SW480 (cell line): Measurements from ENCODE around the gene CGGBP1.
A peak's percentile ranks its signal among the peaks of the same experiment; 100 is the strongest.
"Not testable (repeated sequence)": the region's sequence is repeated elsewhere in the genome, so short reads cannot be mapped to it uniquely, and the experiment has no call there.

Source experiments
- DNase-seq: peaks from one replicate; pipeline ENCODE4 v3.0.0-alpha.2; 2016; ENCODE audit warnings: low spot score

Gene CGGBP1

GRCh38 chr3:88034491-88035275 is 24.1 kb downstream of the CGGBP1 start:
- DNase-seq = no peak

- DNase-seq = no peak
Observed at GRCh38 chr3:88033808-88034207, 25.0 kb downstream of the CGGBP1 start.

GRCh38 chr3:88033079-88033478 is 25.7 kb downstream of the CGGBP1 start:
- DNase-seq = no peak

- no peak for DNase-seq
Observed at GRCh38 chr3:88032245-88032644, 26.6 kb downstream of the CGGBP1 start.

- peak; percentile 71 for DNase-seq
Observed at GRCh38 chr3:88031642-88032077, 27.1 kb downstream of the CGGBP1 start.

- no peak for DNase-seq
Observed at GRCh38 chr3:88030210-88030609, 28.6 kb downstream of the CGGBP1 start.

- DNase-seq = no peak
Observed at GRCh38 chr3:88028876-88029275, 29.9 kb downstream of the CGGBP1 start.

GRCh38 chr3:88025001-88025552 is 33.7 kb downstream of the CGGBP1 start:
- no peak for DNase-seq

GRCh38 chr3:88019024-88019423 is 39.8 kb downstream of the CGGBP1 start:
- DNase-seq = peak; percentile 27

- not testable (repeated sequence) for DNase-seq
Observed at GRCh38 chr3:88015656-88016055, 43.1 kb downstream of the CGGBP1 start.

- DNase-seq = no peak
Observed at GRCh38 chr3:88013592-88013991, 45.2 kb downstream of the CGGBP1 start.

- DNase-seq = no peak
Observed at GRCh38 chr3:88010810-88011209, 48.0 kb downstream of the CGGBP1 start.

- no peak for DNase-seq
Observed at GRCh38 chr3:88009066-88009465, 49.7 kb downstream of the CGGBP1 start.

GRCh38 chr3:88005066-88005465 is 53.7 kb downstream of the CGGBP1 start:
- peak; percentile 39 for DNase-seq

- DNase-seq = peak; percentile 44
Observed at GRCh38 chr3:88003115-88003755, 55.6 kb downstream of the CGGBP1 start.

- DNase-seq = no peak
Observed at GRCh38 chr3:88002448-88002847, 56.4 kb downstream of the CGGBP1 start.
